B cell (primary cell): ENCODE results near the gene GSDMA.

Experiments used
- CTCF ChIP-seq: fragments of 200-600 bp; IDR thresholded peaks from one replicate; pipeline ENCODE4 v1.8.0; 2022; ENCODE audit warnings: antibody characterized with exemption, mild to moderate bottlenecking
- EZH2 ChIP-seq: IDR thresholded peaks from 2 replicates; pipeline ENCODE4 v1.6.1; 2012; ENCODE audit warnings: borderline replicate concordance, low read depth, mild to moderate bottlenecking, moderate library complexity, low read length; ENCODE audit not compliant: insufficient read depth, poor library complexity, severe bottlenecking

- no peak for TF ChIP-seq CTCF
- TF ChIP-seq EZH2: no peak
Measured at GRCh38 chr17:39923836-39924690, 38.7 kb upstream of the GSDMA start.
